ENCODE results near the gene CAMK2G. TPM values are rescaled to one million over a fixed set of nuclear protein-coding genes. Genes with fewer than 3 reads are reported as not detected.

CAMK2G gene
- total RNA-seq, 1 experiment from 2014 or later = 41.4 TPM

GRCh38 chr10:73853196-73853595 lies 21.2 kb downstream of the CAMK2G start:
- POLR2A ChIA-PET = interaction anchor here (0.5 to 0.6 kb wide), 3 partner anchors 11 to 248 kb away, joined by 4 to 6 read pairs (median 4); no protein-coding TSS in a partner anchor
- TF ChIP-seq, protein P1, sequence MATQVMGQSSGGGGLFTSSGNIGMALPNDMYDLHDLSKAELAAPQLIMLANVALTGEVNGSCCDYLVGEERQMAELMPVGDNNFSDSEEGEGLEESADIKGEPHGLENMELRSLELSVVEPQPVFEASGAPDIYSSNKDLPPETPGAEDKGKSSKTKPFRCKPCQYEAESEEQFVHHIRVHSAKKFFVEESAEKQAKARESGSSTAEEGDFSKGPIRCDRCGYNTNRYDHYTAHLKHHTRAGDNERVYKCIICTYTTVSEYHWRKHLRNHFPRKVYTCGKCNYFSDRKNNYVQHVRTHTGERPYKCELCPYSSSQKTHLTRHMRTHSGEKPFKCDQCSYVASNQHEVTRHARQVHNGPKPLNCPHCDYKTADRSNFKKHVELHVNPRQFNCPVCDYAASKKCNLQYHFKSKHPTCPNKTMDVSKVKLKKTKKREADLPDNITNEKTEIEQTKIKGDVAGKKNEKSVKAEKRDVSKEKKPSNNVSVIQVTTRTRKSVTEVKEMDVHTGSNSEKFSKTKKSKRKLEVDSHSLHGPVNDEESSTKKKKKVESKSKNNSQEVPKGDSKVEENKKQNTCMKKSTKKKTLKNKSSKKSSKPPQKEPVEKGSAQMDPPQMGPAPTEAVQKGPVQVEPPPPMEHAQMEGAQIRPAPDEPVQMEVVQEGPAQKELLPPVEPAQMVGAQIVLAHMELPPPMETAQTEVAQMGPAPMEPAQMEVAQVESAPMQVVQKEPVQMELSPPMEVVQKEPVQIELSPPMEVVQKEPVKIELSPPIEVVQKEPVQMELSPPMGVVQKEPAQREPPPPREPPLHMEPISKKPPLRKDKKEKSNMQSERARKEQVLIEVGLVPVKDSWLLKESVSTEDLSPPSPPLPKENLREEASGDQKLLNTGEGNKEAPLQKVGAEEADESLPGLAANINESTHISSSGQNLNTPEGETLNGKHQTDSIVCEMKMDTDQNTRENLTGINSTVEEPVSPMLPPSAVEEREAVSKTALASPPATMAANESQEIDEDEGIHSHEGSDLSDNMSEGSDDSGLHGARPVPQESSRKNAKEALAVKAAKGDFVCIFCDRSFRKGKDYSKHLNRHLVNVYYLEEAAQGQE (IDR thresholded peaks at IDR 0.05; ENCODE audit: insufficient read depth in 1 of 2, low read depth in 2 of 2, low read length in 1 of 2) = no peak
- TF ChIP-seq, protein P2, sequence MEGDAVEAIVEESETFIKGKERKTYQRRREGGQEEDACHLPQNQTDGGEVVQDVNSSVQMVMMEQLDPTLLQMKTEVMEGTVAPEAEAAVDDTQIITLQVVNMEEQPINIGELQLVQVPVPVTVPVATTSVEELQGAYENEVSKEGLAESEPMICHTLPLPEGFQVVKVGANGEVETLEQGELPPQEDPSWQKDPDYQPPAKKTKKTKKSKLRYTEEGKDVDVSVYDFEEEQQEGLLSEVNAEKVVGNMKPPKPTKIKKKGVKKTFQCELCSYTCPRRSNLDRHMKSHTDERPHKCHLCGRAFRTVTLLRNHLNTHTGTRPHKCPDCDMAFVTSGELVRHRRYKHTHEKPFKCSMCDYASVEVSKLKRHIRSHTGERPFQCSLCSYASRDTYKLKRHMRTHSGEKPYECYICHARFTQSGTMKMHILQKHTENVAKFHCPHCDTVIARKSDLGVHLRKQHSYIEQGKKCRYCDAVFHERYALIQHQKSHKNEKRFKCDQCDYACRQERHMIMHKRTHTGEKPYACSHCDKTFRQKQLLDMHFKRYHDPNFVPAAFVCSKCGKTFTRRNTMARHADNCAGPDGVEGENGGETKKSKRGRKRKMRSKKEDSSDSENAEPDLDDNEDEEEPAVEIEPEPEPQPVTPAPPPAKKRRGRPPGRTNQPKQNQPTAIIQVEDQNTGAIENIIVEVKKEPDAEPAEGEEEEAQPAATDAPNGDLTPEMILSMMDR (IDR thresholded peaks at IDR 0.05) = no peak
- no peak for TF ChIP-seq SIN3A (IDR thresholded peaks at IDR 0.05; ENCODE audit: borderline replicate concordance, insufficient read depth, low read depth, low read length)
- no peak for TF ChIP-seq TCF7L2 (IDR thresholded peaks at IDR 0.05; ENCODE audit: low read depth, low read length)
- no peak for TF ChIP-seq POLR2AphosphoS5 (IDR thresholded peaks at IDR 0.05; ENCODE audit: low read depth, low read length)
- CTCF ChIA-PET = no interaction called here
- H3K36me3 ChIP-seq (ENCODE audit: control insufficient read depth, insufficient read depth, low read length) = peaks cover 7% of the 10 kb centered on the region; the same call in 1 of the 2 replicates
- no peak for ATAC-seq
- no peak for DNase-seq (ENCODE audit: low read depth, low spot score)
- no peak overlapping the region for H3K27ac ChIP-seq (ENCODE audit: low read length)
- BruUV-seq (replicated peaks) = no TSS peak
- H3K27me3 ChIP-seq (ENCODE audit: control insufficient read depth, insufficient read depth, low read length) = no peaks in the 10 kb centered on the region
- intact Hi-C loops (cut with micrococcal nuclease; ENCODE audit: unreplicated experiment) = no loop called here
- no peaks in the 10 kb centered on the region for H3K9me3 ChIP-seq (ENCODE audit: control insufficient read depth, insufficient read depth, low read depth, low read length)
- H3K4me1 ChIP-seq (ENCODE audit: control insufficient read depth, insufficient read depth, low read length) = peaks cover 14% of the 10 kb centered on the region
- in situ Hi-C loops (cut with HindIII; ENCODE audit: low pct_unique_long_range_greater_than_20kb, low sequenced_read_pairs) = no loop called here
- no peak overlapping the region for H3K4me3 ChIP-seq (ENCODE audit: low read depth in 2 of 2, low read length in 2 of 2)

- in situ Hi-C loops (cut with HindIII; ENCODE audit: low pct_unique_long_range_greater_than_20kb, low sequenced_read_pairs) (no loop called here), intact Hi-C loops (cut with micrococcal nuclease; ENCODE audit: unreplicated experiment) (no loop called here)
- H3K27ac ChIP-seq (ENCODE audit: low read length) = no peak overlapping the region
- TF ChIP-seq TCF7L2 (IDR thresholded peaks at IDR 0.05; ENCODE audit: low read depth, low read length) (no peak), POLR2AphosphoS5 (IDR thresholded peaks at IDR 0.05; ENCODE audit: low read depth, low read length) (no peak), SIN3A (IDR thresholded peaks at IDR 0.05; ENCODE audit: borderline replicate concordance, insufficient read depth, low read depth, low read length) (no peak)
- TF ChIP-seq, protein P2 (IDR thresholded peaks at IDR 0.05) = no peak
- TF ChIP-seq, protein P1 (IDR thresholded peaks at IDR 0.05; ENCODE audit: insufficient read depth in 1 of 2, low read depth in 2 of 2, low read length in 1 of 2) = no peak
- ATAC-seq (0 out of 2 replicates have a peak, but pooled peaks have one; percentile 8), DNase-seq (ENCODE audit: low read depth, low spot score) (no peak)
- ChIA-PET CTCF (interaction anchor here (0.6 to 0.8 kb wide), 2 partner anchors 12 to 276 kb away, joined by 4 to 5 read pairs; no protein-coding TSS in a partner anchor), POLR2A (interaction anchor here (0.6 kb wide), 1 partner anchor 213 kb away, joined by 13 read pairs; no protein-coding TSS in a partner anchor)
- no peaks in the 10 kb centered on the region for H3K27me3 ChIP-seq (ENCODE audit: control insufficient read depth, insufficient read depth, low read length)
- peaks cover 13% of the 10 kb centered on the region; the same call in 1 of the 2 replicates for H3K36me3 ChIP-seq (ENCODE audit: control insufficient read depth, insufficient read depth, low read length)
- no TSS peak for BruUV-seq (replicated peaks)
- no peak overlapping the region for H3K4me3 ChIP-seq (ENCODE audit: low read depth in 2 of 2, low read length in 2 of 2)
- no peaks in the 10 kb centered on the region for H3K4me1 ChIP-seq (ENCODE audit: control insufficient read depth, insufficient read depth, low read length)
- no peaks in the 10 kb centered on the region for H3K9me3 ChIP-seq (ENCODE audit: control insufficient read depth, insufficient read depth, low read depth, low read length)
Measured at GRCh38 chr10:73850863-73851461, 23.4 kb downstream of the CAMK2G start.

Data from Panc1 (cell line).